ENCODE measurements around the gene ENTPD5. TPM values are rescaled to one million over a fixed set of nuclear protein-coding genes. Genes with fewer than 3 reads are reported as not detected.
"Not testable (repeated sequence)": the region's sequence is repeated elsewhere in the genome, so short reads cannot be mapped to it uniquely, and the experiment has no call there.

ENTPD5 gene
- polyA plus RNA-seq, 6 donors from 2014 or later: 2.3 to 5.7 (median 5.0) TPM

DNA sequence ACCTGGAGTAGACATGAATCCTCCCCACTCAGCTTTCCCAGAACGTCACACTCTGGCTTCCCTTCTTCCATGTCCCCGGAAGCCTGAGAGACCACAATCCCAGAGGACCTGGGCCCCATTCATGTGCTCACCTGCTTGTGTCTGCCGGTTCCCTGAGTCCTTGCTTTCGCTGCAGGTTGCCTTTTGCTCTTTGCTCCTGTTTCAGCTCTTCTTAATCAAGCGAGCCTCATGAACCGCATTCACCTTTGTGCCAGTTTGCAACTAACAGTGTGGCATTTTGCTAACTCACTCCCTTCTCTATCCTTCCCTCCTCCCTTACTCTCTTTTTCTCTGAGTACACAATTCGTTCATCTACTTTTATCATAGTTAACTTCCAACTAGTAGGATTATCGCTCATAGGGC is 23.1 kb downstream of the ENTPD5 start:
- H3K27me3 Mint-ChIP-seq: no peaks in the 10 kb centered on the region
- no peak for DNase-seq
- no peaks in the 10 kb centered on the region for H3K9me3 Mint-ChIP-seq
- peaks cover 0 to 9% of the 10 kb centered on the region in 2 donors for H3K36me3 Mint-ChIP-seq
- no peak overlapping the region for H3K4me3 Mint-ChIP-seq
- peak overlapping the region in 1 of 6 donors; percentile 49 for H3K27ac Mint-ChIP-seq
- peaks cover 0 to 2% (median 0%) of the 10 kb centered on the region in 3 donors for H3K4me1 Mint-ChIP-seq
- ATAC-seq (ENCODE audit: low read depth in 2 of 2): no peak

- H3K4me1 Mint-ChIP-seq; DNase-seq; ATAC-seq (ENCODE audit: low read depth in 2 of 2); H3K4me3 Mint-ChIP-seq; H3K36me3 Mint-ChIP-seq; H3K9me3 Mint-ChIP-seq; H3K27me3 Mint-ChIP-seq: not testable (repeated sequence)
- peak overlapping the region in 2 of 6 donors; percentile 8 to 78 for H3K27ac Mint-ChIP-seq
Observed at GRCh38 chr14:73994926-73995325, 24.2 kb downstream of the ENTPD5 start.

GRCh38 chr14:73991092-73991491 is 28.0 kb downstream of the ENTPD5 start:
- DNase-seq (no peak), ATAC-seq (ENCODE audit: low read depth in 2 of 2) (no peak)
- no peak overlapping the region for H3K27ac Mint-ChIP-seq
- no peaks in the 10 kb centered on the region for H3K9me3 Mint-ChIP-seq
- H3K4me3 Mint-ChIP-seq: no peak overlapping the region
- H3K36me3 Mint-ChIP-seq: peaks cover 6 to 18% of the 10 kb centered on the region in 2 donors
- H3K27me3 Mint-ChIP-seq: no peaks in the 10 kb centered on the region
- peaks cover 0 to 2% (median 0%) of the 10 kb centered on the region in 3 donors for H3K4me1 Mint-ChIP-seq

DNA sequence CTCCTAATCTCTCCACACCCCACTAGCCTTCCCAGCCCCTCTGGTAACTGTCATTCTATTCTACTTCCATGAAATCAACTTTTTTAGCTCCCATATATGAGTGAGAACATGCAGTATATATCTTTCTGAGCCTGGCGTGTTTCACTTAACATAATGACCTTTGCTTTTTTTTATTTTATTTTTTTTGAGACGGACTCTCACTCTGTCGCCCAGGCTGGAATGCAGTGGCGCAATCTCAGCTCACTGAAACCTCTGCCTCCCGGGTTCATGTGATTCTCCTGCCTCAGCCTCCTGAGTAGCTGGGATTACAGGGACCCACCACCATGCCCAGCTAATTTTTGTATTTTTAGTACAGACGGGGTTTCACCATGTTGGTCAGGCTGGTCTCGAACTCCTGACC is 30.4 kb downstream of the ENTPD5 start:
- H3K36me3 Mint-ChIP-seq: peaks cover 8 to 23% of the 10 kb centered on the region in 2 donors
- H3K27me3 Mint-ChIP-seq; H3K9me3 Mint-ChIP-seq; ATAC-seq (ENCODE audit: low read depth in 2 of 2); H3K4me3 Mint-ChIP-seq; DNase-seq; H3K4me1 Mint-ChIP-seq: not testable (repeated sequence)
- peak overlapping the region in 1 of 6 donors; percentile 8 for H3K27ac Mint-ChIP-seq

GRCh38 chr14:73988065-73988464 is 31.0 kb downstream of the ENTPD5 start:
- DNase-seq: no peak
- H3K9me3 Mint-ChIP-seq: peaks cover 0 to 2% (median 0%) of the 10 kb centered on the region in 7 donors
- H3K4me1 Mint-ChIP-seq: no peaks in the 10 kb centered on the region
- peaks cover 8 to 23% of the 10 kb centered on the region in 2 donors for H3K36me3 Mint-ChIP-seq
- H3K4me3 Mint-ChIP-seq: no peak overlapping the region
- H3K27me3 Mint-ChIP-seq: no peaks in the 10 kb centered on the region
- H3K27ac Mint-ChIP-seq: peak overlapping the region in 1 of 6 donors; percentile 10
- ATAC-seq (ENCODE audit: low read depth in 2 of 2): no peak

DNA sequence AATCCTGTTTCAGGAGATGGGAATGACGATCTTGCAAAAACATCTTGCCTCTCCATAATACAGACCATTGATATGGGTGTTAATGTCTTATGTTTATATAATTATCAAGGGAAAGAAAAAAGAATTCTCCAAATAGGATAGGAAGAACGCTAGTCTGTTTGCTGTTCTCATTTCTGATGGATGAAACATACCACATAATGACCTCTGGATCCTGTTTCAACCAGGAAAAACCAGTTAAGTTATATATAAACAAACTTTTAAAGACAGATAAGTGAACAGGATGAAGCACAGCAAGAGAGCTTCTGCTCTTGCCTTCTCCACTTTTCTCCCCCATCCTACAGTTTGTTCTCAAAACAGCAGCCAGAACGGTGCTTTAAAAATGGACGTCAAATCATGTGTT is 41.2 kb downstream of the ENTPD5 start:
- H3K27me3 Mint-ChIP-seq: no peaks in the 10 kb centered on the region
- ATAC-seq (ENCODE audit: low read depth in 2 of 2) (no peak), DNase-seq (no peak)
- peaks cover 0 to 4% of the 10 kb centered on the region in 2 donors for H3K36me3 Mint-ChIP-seq
- no peaks in the 10 kb centered on the region for H3K4me1 Mint-ChIP-seq
- H3K9me3 Mint-ChIP-seq: no peaks in the 10 kb centered on the region
- H3K4me3 Mint-ChIP-seq: no peak overlapping the region
- no peak overlapping the region for H3K27ac Mint-ChIP-seq

GRCh38 chr14:73976125-73976524 is 43.0 kb downstream of the ENTPD5 start:
- no peaks in the 10 kb centered on the region for H3K27me3 Mint-ChIP-seq
- ATAC-seq (ENCODE audit: low read depth in 2 of 2): no peak
- peaks cover 0 to 4% of the 10 kb centered on the region in 2 donors for H3K36me3 Mint-ChIP-seq
- no peaks in the 10 kb centered on the region for H3K4me1 Mint-ChIP-seq
- no peak overlapping the region for H3K4me3 Mint-ChIP-seq
- peak overlapping the region in 1 of 6 donors; percentile 65 for H3K27ac Mint-ChIP-seq
- no peaks in the 10 kb centered on the region for H3K9me3 Mint-ChIP-seq
- DNase-seq: no peak

GRCh38 chr14:73973497-73973896 is 45.6 kb downstream of the ENTPD5 start:
- DNase-seq: no peak
- no peak overlapping the region for H3K27ac Mint-ChIP-seq
- H3K27me3 Mint-ChIP-seq: no peaks in the 10 kb centered on the region
- no peak for ATAC-seq (ENCODE audit: low read depth in 2 of 2)
- H3K36me3 Mint-ChIP-seq: peaks cover 0 to 4% of the 10 kb centered on the region in 2 donors
- H3K9me3 Mint-ChIP-seq: no peaks in the 10 kb centered on the region
- no peaks in the 10 kb centered on the region for H3K4me1 Mint-ChIP-seq
- H3K4me3 Mint-ChIP-seq: no peak overlapping the region

DNA sequence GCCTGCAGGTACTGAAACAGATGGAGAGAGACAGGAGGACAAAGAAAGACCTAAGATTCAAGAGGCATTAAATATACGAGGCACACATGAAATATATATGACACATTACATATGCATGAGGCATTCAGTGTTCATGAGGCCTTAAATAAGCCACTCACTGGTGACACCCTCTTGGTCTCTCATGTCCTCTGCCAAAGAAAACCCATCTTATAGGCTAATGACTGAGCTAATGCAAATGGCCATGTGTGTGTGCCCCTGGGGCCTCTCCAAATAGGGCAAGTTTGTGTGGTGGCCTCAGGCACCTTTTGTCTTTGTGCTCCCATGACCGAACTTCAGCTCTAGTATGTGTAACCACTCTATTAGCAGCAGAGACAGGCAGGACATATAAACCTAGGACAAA is 50.2 kb downstream of the ENTPD5 start:
- Mint-ChIP-seq H3K9me3 (no peaks in the 10 kb centered on the region), H3K36me3 (peaks cover 0 to 6% of the 10 kb centered on the region in 2 donors), H3K27me3 (no peaks in the 10 kb centered on the region), H3K4me1 (peaks cover 0 to 3% (median 0%) of the 10 kb centered on the region in 3 donors), H3K27ac (peak overlapping the region in 2 of 6 donors; percentile 31 to 57), H3K4me3 (no peak overlapping the region)
- DNase-seq: no peak
- ATAC-seq (ENCODE audit: low read depth in 2 of 2): no peak

GRCh38 chr14:73965216-73965615 is 53.9 kb downstream of the ENTPD5 start:
- no peaks in the 10 kb centered on the region for H3K27me3 Mint-ChIP-seq
- H3K36me3 Mint-ChIP-seq: peaks cover 13 to 20% of the 10 kb centered on the region in 2 donors
- no peaks in the 10 kb centered on the region for H3K9me3 Mint-ChIP-seq
- H3K4me3 Mint-ChIP-seq: no peak overlapping the region
- DNase-seq (no peak), ATAC-seq (ENCODE audit: low read depth in 2 of 2) (no peak)
- peaks cover 0 to 3% (median 0%) of the 10 kb centered on the region in 3 donors for H3K4me1 Mint-ChIP-seq
- H3K27ac Mint-ChIP-seq: no peak overlapping the region

DNA sequence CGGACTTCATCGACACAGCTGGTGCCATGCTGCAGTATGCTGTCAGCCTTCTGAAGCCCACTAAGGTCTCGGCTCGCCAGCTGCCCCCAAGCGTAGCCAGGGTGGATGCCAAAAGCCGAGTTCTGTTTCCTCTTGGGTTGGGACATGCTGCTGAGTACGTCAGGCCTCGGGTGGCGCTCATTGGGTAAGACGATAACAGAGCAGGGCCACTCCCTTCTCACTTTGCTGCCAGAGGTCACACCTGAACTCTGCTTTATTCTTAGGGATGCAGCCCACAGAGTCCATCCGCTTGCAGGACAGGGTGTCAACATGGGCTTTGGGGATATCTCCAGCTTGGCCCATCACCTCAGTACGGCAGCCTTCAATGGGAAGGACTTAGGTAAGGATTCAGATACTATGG is 57.9 kb downstream of the ENTPD5 start:
- Mint-ChIP-seq H3K4me3 (no peak overlapping the region), H3K4me1 (peaks cover 0 to 3% (median 0%) of the 10 kb centered on the region in 3 donors), H3K27me3 (no peaks in the 10 kb centered on the region), H3K9me3 (no peaks in the 10 kb centered on the region), H3K36me3 (peaks cover 20 to 23% of the 10 kb centered on the region in 2 donors), H3K27ac (no peak overlapping the region)
- DNase-seq: no peak
- no peak for ATAC-seq (ENCODE audit: low read depth in 2 of 2)

GRCh38 chr14:73958591-73958990 is 60.5 kb downstream of the ENTPD5 start:
- Mint-ChIP-seq H3K9me3 (no peaks in the 10 kb centered on the region), H3K4me3 (no peak overlapping the region), H3K4me1 (no peaks in the 10 kb centered on the region), H3K27me3 (no peaks in the 10 kb centered on the region), H3K27ac (peak overlapping the region in 1 of 6 donors; percentile 47), H3K36me3 (peaks cover 19 to 23% of the 10 kb centered on the region in 2 donors)
- ATAC-seq (ENCODE audit: low read depth in 2 of 2) (no peak), DNase-seq (no peak)

DNA sequence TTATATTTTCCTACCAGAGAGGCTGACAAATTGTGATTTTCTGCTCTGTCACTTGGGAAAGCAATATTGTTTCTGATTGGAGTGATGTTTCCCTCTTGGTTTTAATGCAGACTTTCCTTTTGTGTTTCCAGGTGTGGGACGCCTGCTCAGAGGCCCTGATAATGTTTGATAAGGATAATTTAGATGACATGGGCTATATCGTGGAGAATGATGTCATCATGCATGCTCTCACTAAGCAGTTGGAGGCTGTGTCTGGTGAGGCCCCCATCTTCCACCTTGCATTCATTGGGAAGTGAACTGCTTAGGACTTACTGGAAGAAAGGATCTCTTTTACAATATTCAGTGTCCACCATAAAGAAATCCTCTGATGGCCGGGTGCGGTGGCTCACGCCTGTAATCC is 63.4 kb downstream of the ENTPD5 start:
- Mint-ChIP-seq H3K9me3 (no peaks in the 10 kb centered on the region), H3K27me3 (no peaks in the 10 kb centered on the region), H3K4me3 (peak overlapping the region in 1 of 8 donors; percentile 43), H3K4me1 (peaks cover 5 to 10% (median 9%) of the 10 kb centered on the region in 3 donors), H3K36me3 (peaks cover 9 to 15% of the 10 kb centered on the region in 2 donors), H3K27ac (peak overlapping the region in 1 of 6 donors; percentile 19)
- no peak for DNase-seq
- no peak for ATAC-seq (ENCODE audit: low read depth in 2 of 2)

GRCh38 chr14:73953731-73954130 is 65.4 kb downstream of the ENTPD5 start:
- no peaks in the 10 kb centered on the region for H3K27me3 Mint-ChIP-seq
- peak overlapping the region in 1 of 8 donors; percentile 27 for H3K4me3 Mint-ChIP-seq
- DNase-seq (no peak), ATAC-seq (ENCODE audit: low read depth in 2 of 2) (no peak)
- H3K9me3 Mint-ChIP-seq: no peaks in the 10 kb centered on the region
- peaks cover 10 to 28% (median 16%) of the 10 kb centered on the region in 3 donors for H3K4me1 Mint-ChIP-seq
- H3K36me3 Mint-ChIP-seq: peaks cover 5 to 8% of the 10 kb centered on the region in 2 donors
- H3K27ac Mint-ChIP-seq: no peak overlapping the region
